NCI-H187 (cell line): ENCODE results near the gene MBOAT1.

Experiments
- DNase-seq, 2 experiments: peaks; one replicate each; lab custom pipeline; 2025; lab: John Stamatoyannopoulos, UW

Gene MBOAT1

GRCh38 chr6:20234136-20234535 lies 21.9 kb upstream of the MBOAT1 start:
- no peak for DNase-seq

DNA sequence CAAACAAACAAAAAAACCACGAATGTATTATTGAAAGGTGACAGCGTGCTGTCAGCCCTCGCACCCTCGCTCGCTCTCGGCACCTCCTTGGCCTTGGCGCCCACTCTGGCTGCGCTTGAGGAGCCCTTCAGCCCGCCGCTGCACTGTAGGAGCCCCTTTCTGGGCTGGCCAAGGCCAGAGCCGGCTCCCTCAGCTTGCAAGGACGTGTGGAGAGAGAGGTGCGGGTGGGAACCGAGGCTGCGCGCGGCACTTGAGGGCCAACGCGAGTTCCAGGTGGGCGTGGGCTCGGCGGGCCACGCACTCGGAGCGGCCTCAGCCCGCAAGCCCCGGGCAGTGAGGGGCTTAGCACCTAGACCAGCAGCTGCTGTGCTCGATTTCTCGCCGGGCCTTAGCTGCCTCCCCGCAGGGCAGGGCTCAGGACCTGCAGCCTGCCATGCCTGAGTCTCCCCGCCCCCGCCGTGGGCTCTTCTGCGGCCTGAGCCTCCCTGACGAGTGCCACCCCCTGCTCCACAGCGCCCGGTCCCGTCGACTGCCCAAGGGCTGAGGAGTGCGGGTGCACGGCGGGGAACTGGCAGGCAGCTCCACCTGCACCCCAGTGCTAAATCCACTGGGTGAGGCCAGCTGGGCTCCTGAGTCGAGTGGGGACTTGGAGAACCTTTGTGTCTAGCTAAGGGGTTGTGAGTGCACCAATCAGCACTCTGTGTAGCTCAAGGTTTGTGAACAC lies 20.9 kb upstream of the MBOAT1 start:
- DNase-seq: no peak

DNA sequence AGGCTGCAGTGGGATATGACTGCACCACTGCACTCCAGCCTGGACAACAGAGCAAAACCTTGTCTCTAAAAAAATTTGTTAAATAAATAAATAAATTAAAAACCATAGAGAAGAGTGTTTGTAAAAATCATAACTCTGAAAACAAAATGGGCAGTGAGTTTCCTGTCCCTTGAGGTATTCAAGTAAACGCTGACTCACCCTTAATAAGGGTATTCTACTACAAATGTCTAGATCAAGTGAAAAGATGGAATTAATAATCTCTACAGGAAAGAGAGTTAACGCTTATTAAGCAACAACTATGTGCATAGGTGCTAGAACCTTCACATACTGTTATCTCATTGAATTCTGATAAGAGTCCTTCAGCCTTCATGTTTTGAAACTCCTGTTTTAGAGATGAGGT lies 19.9 kb upstream of the MBOAT1 start:
- DNase-seq: no peak

GRCh38 chr6:20230401-20231119 lies 18.3 kb upstream of the MBOAT1 start:
- DNase-seq: no peak

GRCh38 chr6:20229881-20230280 lies 17.6 kb upstream of the MBOAT1 start:
- no peak for DNase-seq

- no peak for DNase-seq
Measured at GRCh38 chr6:20227350-20227749, 15.1 kb upstream of the MBOAT1 start.

GRCh38 chr6:20223141-20223540 lies 10.9 kb upstream of the MBOAT1 start:
- DNase-seq: no peak

- no peak for DNase-seq
Measured at GRCh38 chr6:20221421-20221820, 9.2 kb upstream of the MBOAT1 start.

GRCh38 chr6:20220359-20220758 lies 8.1 kb upstream of the MBOAT1 start:
- DNase-seq: no peak

- no peak for DNase-seq
Measured at GRCh38 chr6:20217891-20218290, 5.6 kb upstream of the MBOAT1 start.

DNA sequence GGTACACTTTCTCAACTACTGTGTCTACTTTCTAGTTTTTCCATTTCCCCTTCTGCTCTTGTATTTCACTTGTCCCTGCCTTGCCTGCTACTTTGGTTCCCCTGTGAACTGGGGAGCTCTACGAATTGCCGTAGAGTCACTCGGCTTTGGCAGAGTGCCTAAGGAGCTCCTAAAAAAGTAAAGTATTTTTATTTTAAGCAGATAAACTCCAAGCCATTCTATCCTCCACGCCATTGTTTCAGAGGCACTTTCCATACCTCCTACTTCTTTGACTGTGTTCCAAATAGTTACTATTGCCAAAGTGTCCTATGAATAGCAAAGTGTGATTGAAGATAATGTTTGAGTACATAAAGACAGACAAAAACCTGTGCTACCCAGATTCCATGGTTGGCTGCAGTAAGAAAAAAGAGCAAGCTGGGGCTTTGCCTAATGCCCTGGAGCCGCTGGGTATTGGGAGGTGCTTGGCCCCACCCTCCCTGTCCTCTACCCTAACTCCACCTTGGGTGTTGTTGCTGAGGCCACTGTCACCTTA lies 5.1 kb upstream of the MBOAT1 start:
- no peak for DNase-seq

DNA sequence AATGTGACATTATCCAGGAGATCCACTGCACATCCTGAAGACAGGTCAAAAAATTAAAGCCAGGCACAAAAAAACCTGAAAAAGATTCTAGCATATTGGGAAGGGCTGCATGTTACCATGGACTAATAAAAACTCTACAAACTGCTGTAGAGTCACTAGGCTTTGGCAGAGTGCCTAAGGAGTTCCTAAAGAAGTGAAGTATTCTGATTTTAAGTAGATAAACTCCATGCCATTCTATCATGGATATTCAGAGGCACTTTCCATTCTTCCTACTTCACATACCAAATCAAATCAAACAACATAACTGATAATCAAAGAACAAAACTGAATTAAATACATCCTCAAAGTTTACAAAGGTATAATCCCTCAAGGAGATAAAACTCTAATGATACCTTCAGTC lies 3.0 kb upstream of the MBOAT1 start:
- DNase-seq: no peak

- no peak for DNase-seq
Measured at GRCh38 chr6:20213271-20213798, 1.1 kb upstream of the MBOAT1 start.

- peak; percentile 12 to 19 for DNase-seq
Measured at GRCh38 chr6:20211941-20212391, 303 bp downstream of the MBOAT1 start.

DNA sequence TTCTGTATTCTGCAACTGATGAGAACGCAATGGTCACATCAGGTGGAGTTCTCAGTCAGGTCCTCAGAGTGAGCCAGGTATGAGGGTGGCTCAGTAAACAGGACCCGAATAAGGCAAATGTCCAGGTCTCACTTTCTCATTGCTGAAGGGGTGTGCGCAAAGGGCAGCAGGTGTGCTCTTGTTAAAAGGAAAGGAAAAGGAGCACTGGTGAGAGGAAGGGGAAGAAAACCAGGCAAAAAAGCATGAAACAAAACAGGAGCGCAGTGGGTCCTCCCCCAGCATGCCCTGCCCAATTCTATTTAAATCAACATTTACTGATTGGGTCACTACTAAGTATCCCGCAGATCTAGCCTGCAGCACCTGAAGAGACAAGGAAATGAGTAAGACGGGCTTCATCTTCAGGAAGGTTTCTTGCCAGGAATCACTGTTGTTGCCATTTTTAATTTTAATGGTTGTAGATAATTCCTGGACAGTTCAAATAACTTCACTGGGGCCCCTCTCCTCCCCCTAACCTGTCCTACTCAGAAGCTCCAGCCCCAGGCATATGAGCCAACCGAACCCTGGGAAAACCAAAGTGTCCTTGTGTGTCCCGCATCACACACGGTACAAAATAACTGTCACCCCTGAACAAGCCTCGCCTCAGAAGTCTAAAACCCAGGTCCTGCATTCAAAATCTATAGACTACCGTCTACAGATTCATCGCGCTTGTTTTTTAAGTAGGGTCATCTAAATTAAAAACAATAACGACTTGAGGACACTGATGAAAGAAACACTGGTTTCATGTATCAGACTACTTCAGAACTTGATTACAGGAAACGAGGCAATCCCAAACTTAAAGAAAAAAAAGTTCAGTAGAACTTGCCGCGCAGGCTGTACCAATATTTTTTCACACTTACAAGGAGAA lies 980 bp downstream of the MBOAT1 start:
- DNase-seq: no peak

GRCh38 chr6:20210158-20210557 lies 2.1 kb downstream of the MBOAT1 start:
- DNase-seq: no peak

DNA sequence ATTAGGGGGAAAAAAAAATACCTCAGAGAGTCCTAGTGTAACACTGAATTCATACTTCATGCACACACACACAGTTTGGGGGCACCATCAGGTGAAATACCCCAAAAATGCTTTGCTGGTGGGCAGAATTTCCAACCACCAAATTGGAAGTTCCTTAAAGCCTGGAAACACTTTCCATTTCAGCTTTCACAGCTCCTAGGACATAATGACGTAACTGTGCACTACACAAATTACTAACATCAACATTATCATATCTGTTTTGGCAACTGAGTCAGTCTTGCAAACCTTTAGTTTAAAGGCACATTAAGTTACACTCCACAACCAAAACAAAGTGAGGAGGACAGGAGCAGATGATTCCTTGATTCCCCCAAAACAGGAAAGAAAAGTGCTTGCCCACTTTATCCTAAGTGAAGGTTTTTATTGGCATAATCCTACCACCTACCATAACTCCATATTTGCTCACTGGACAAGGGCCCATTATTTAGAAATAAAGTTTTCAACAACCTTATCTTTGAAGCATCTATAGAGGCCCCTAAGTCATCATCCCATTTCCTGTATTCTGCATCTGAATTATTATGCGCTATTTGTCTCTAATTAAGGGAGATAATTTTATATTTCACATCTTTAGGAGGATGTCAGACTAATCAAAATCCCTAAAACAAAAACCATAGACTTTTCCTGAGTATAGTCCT lies 3.4 kb downstream of the MBOAT1 start:
- no peak for DNase-seq

DNA sequence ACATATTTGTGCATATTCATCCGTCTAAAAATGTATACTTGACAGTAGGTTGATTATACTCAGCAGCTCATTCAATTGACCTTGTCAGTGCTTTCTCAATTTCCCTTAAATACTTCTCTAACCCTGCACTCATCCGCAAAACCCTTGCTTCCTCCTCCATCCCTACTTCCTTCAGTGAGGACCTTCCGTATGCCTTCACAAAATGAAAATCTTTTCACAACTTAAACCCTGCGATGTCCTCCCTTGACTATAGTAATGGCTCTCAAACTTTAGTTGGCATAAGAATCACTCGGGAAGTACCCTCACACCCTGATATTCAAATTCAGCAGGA lies 5.2 kb downstream of the MBOAT1 start:
- no peak for DNase-seq

- DNase-seq: no peak
Measured at GRCh38 chr6:20205722-20206161, 6.5 kb downstream of the MBOAT1 start.

DNA sequence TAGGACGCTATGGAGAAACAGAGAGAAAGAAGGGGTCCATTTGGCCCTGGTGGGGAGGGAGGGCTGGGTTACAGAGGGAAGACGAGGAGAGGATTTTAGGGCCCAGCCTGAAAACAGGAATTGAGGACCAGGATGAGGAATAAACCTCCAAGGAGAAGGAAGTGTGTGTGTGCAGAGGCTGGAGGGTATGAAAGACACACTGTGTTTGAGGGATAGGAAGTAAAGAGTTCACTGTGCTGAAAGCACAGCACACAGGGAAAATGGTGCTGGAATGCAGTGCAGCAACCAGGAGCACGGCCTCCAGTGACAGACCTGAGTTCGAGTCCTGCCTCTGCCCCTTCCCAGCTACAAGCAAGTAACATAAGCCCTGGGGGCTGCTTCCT lies 7.8 kb downstream of the MBOAT1 start:
- DNase-seq: no peak
